ENCODE measurements around the gene EFNB1.

GRCh38 chrX:68877606-68878005, 48.8 kb downstream of the EFNB1 start:
- TF ChIP-seq CTCF (conservative IDR thresholded peaks at IDR 0.05; ENCODE audit: low read depth in 2 of 2) = no peak
- no peak for TF ChIP-seq POLR2AphosphoS5 (IDR thresholded peaks at IDR 0.05; ENCODE audit: low read depth)
- no peak for TF ChIP-seq REST (IDR thresholded peaks at IDR 0.05; ENCODE audit: unreplicated experiment)
- TF ChIP-seq EZH2 (IDR thresholded peaks at IDR 0.05; ENCODE audit: low read depth, unreplicated experiment) = no peak
- TF ChIP-seq CREB1 (CRISPR knock-in tag; IDR thresholded peaks at IDR 0.05; ENCODE audit: low read depth) = no peak
- no peak for TF ChIP-seq EZH2phosphoT487 (IDR thresholded peaks at IDR 0.05; ENCODE audit: unreplicated experiment)

All from GM23338 (cell line).